IMR-90 (cell line): ENCODE results near the gene FAM193A. TPM values are rescaled to one million over a fixed set of nuclear protein-coding genes. Genes with fewer than 3 reads are reported as not detected.

Source experiments
- ATAC-seq: fragments of 200-7000 bp; cut with Tn5 transposase; 2 replicates; pipeline ENCODE4 v1.9.1; 2020; ENCODE audit warnings: low read depth, mild to moderate bottlenecking, moderate library complexity
- BruUV-seq: library from RNA; stranded (reverse); fragments of 400-500 nt; replicated peaks from 2 replicates; lab custom pipeline; 2021; lab: Mats Ljungman, UMichigan
- CTCF ChIA-PET: fragments of 300-600 bp; formaldehyde crosslinking; extraction: SDS; loops from one replicate; lab custom pipeline; 2021; ENCODE audit warnings: antibody characterized with exemption; lab: Yijun Ruan, JAX
- POLR2A ChIA-PET: fragments of 300-600 bp; sonication (Branson Sonifier 250); formaldehyde crosslinking; loops from one replicate; lab custom pipeline; 2022; ENCODE audit warnings: antibody characterized with exemption; ENCODE audit not compliant: unreplicated experiment; lab: Charles Lee
- DNase-seq: peaks from one replicate; pipeline ENCODE4 v3.0.0; 2013
- H2AFZ ChIP-seq: replicated peaks from 2 replicates; pipeline ENCODE3; 2013; ENCODE audit warnings: low read length, mild to moderate bottlenecking; ENCODE audit not compliant: poor library complexity
- H2AK5ac ChIP-seq: 2 replicates; pipeline ENCODE4 v1.6.1; 2013; ENCODE audit warnings: low read depth, low read length, inconsistent platforms
- H2AK9ac ChIP-seq: replicated peaks from 2 replicates; pipeline ENCODE3; 2013; ENCODE audit warnings: mild to moderate bottlenecking, low read depth, low read length, moderate library complexity; ENCODE audit not compliant: poor library complexity
- H2BK120ac ChIP-seq: 2 replicates; pipeline ENCODE4 v1.6.1; 2013; ENCODE audit warnings: low read depth, low read length, inconsistent platforms
- H2BK15ac ChIP-seq: 3 replicates; pipeline ENCODE4 v1.6.1; 2013; ENCODE audit warnings: low read depth, low read length, inconsistent platforms
- H2BK20ac ChIP-seq: 2 replicates; pipeline ENCODE4 v1.6.1; 2013; ENCODE audit warnings: low read depth, mild to moderate bottlenecking, inconsistent platforms, low read length, moderate library complexity
- H2BK5ac ChIP-seq: 2 replicates; pipeline ENCODE4 v1.6.1; 2013; ENCODE audit warnings: mild to moderate bottlenecking, low read depth, low read length, inconsistent platforms; ENCODE audit not compliant: poor library complexity, severe bottlenecking
- H3K14ac ChIP-seq: replicated peaks from 2 replicates; pipeline ENCODE4 v1.6.1; 2013; ENCODE audit warnings: low read depth, low read length, inconsistent platforms
- H3K18ac ChIP-seq: 2 replicates; pipeline ENCODE4 v1.6.1; 2013; ENCODE audit warnings: low read depth, low read length, control low read depth
- H3K23ac ChIP-seq: 2 replicates; pipeline ENCODE4 v1.6.1; 2013; ENCODE audit warnings: low read depth, low read length, inconsistent platforms
- H3K27ac ChIP-seq: 2 replicates; pipeline ENCODE4 v1.5.1; 2013; ENCODE audit warnings: mild to moderate bottlenecking, control low read depth, low read length; ENCODE audit not compliant: insufficient read depth
- H3K27me3 ChIP-seq: 2 replicates; pipeline ENCODE4 v1.6.1; 2013; ENCODE audit warnings: low read length; ENCODE audit not compliant: control insufficient read depth, insufficient read depth
- H3K36me3 ChIP-seq: 2 replicates; pipeline ENCODE4 v1.6.1; 2013; ENCODE audit warnings: low read length, mixed read lengths; ENCODE audit not compliant: control insufficient read depth, insufficient read depth
- H3K4ac ChIP-seq: 2 replicates; pipeline ENCODE4 v1.6.1; 2013; ENCODE audit warnings: low read depth, low read length, inconsistent platforms
- H3K4me1 ChIP-seq: 2 replicates; pipeline ENCODE4 v1.6.1; 2013; ENCODE audit warnings: low read length, mixed read lengths; ENCODE audit not compliant: control insufficient read depth, insufficient read depth
- H3K4me2 ChIP-seq: 2 replicates; pipeline ENCODE4 v1.6.1; 2013; ENCODE audit warnings: low read depth, mild to moderate bottlenecking, control low read depth, low read length, moderate library complexity
- H3K4me3 ChIP-seq: 2 replicates; pipeline ENCODE4 v1.5.1; 2013; ENCODE audit warnings: low read depth, mild to moderate bottlenecking, control low read depth, low read length, moderate library complexity; ENCODE audit not compliant: insufficient read depth
- H3K56ac ChIP-seq: 2 replicates; pipeline ENCODE4 v1.6.1; 2013; ENCODE audit warnings: low read length, inconsistent platforms; ENCODE audit not compliant: insufficient read depth; ENCODE audit errors: extremely low read depth
- H3K79me1 ChIP-seq, 2 experiments: 2 replicates each; pipeline ENCODE4 v1.6.1; 2013; ENCODE audit warnings: low read length in 2 of 2, inconsistent platforms in 1 of 2, low read depth in 1 of 2
- H3K9ac ChIP-seq: 2 replicates; pipeline ENCODE4 v1.6.1; 2013; ENCODE audit warnings: low read depth, low read length, control low read depth
- H3K9me1 ChIP-seq: 2 replicates; pipeline ENCODE4 v1.6.1; 2013; ENCODE audit warnings: low read length, inconsistent platforms; ENCODE audit not compliant: insufficient read depth
- H3K9me3 ChIP-seq: 2 replicates; pipeline ENCODE4 v1.6.1; 2013; ENCODE audit warnings: low read length; ENCODE audit not compliant: control insufficient read depth, insufficient read depth
- H4K20me1 ChIP-seq: 2 replicates; pipeline ENCODE4 v1.6.1; 2013; ENCODE audit warnings: low read length, inconsistent platforms; ENCODE audit not compliant: insufficient read depth
- H4K5ac ChIP-seq: 2 replicates; pipeline ENCODE4 v1.6.1; 2013; ENCODE audit warnings: mild to moderate bottlenecking, low read depth, low read length, control low read depth
- H4K8ac ChIP-seq, 2 experiments: 2 replicates each; pipeline ENCODE4 v1.6.1; 2013; ENCODE audit warnings: low read depth in 2 of 2, low read length in 2 of 2, control low read depth in 1 of 2, inconsistent platforms in 1 of 2
- H4K91ac ChIP-seq: 2 replicates; pipeline ENCODE4 v1.6.1; 2013; ENCODE audit warnings: low read depth, low read length, inconsistent platforms; ENCODE audit not compliant: insufficient read depth
- FOS ChIP-seq: fragments of 150-350 bp; IDR thresholded peaks from 2 replicates; pipeline ENCODE4 v1.6.1; 2016; ENCODE audit warnings: low read depth, low read length
- MAFK ChIP-seq: IDR thresholded peaks from 2 replicates; pipeline ENCODE4 v1.6.1; 2012; ENCODE audit warnings: low read depth, low read length, improper control_type of control experiment
- MXI1 ChIP-seq: IDR thresholded peaks from 2 replicates; pipeline ENCODE4 v1.6.1; 2012; ENCODE audit warnings: low read depth, mild to moderate bottlenecking, low read length, moderate library complexity, borderline replicate concordance
- NFE2L2 ChIP-seq: fragments of 150-350 bp; IDR thresholded peaks from 2 replicates; pipeline ENCODE4 v1.6.1; 2016; ENCODE audit warnings: low read depth, mild to moderate bottlenecking, low read length
- RAD21 ChIP-seq: IDR thresholded peaks from 2 replicates; pipeline ENCODE4 v1.6.1; 2012; ENCODE audit warnings: low read length, improper control_type of control experiment
- RCOR1 ChIP-seq: IDR thresholded peaks from 2 replicates; pipeline ENCODE4 v1.6.1; 2012; ENCODE audit warnings: mild to moderate bottlenecking, low read length, improper control_type of control experiment; ENCODE audit not compliant: insufficient replicate concordance
- RFX5 ChIP-seq: IDR thresholded peaks from 2 replicates; pipeline ENCODE4 v1.8.0; 2012; ENCODE audit warnings: low read depth, mild to moderate bottlenecking, low read length, moderate library complexity
- WGBS, 2 experiments: methylation state at CpG; one replicate each; pipeline versions ENCODE4 v1.1.5 to v1.1.7; 2013; ENCODE audit warnings: missing lambda C conversion rate in 2 of 2; ENCODE audit not compliant: insufficient read length in 1 of 2; ENCODE audit errors: extremely low coverage in 2 of 2; 5-methylcytosine and 5-hydroxymethylcytosine counted together
- dilution Hi-C: fragments of 300-500 bp; cut with HindIII; formaldehyde crosslinking; loops from one replicate; pipeline ENCODE4 v1.14.3; 2018; ENCODE audit warnings: low sequenced_read_pairs; ENCODE audit not compliant: unreplicated experiment
- in situ Hi-C: fragments of 300-500 bp; cut with MboI; formaldehyde crosslinking; loops from 3 replicates; pipeline ENCODE4 v1.14.3; 2019; ENCODE audit warnings: low sequenced_read_pairs, inconsistent platforms, mixed read lengths
- intact Hi-C: fragments of 100-400 bp; cut with micrococcal nuclease; formaldehyde crosslinking; loops from 2 replicates; pipeline ENCODE4 v1.10.0; 2022
- polyA plus RNA-seq, 3 experiments: library from polyadenylated mRNA; depleted of rRNA; stranded (reverse); fragments of >200 nt; gene quantifications; 2 replicates each; pipeline ENCODE4 v1.2.3, GENCODE V29; 2012; ENCODE audit warnings: low replicate concordance in 1 of 3
- total RNA-seq: library from RNA; depleted of rRNA; stranded (reverse); fragments of >200 nt; gene quantifications from 2 replicates; pipeline ENCODE4 v1.2.3, GENCODE V29; 2012
- TF ChIP-seq, protein P1 (sequence below): conservative IDR thresholded peaks from 2 replicates; pipeline ENCODE4 v1.5.1; 2012; ENCODE audit warnings: mild to moderate bottlenecking, low read depth, low read length, improper control_type of control experiment

Gene FAM193A
- total and polyA plus RNA-seq, 2 of the 4 experiments (the other 2 are of a cell fraction), result 6.8 to 11.0 TPM

DNA sequence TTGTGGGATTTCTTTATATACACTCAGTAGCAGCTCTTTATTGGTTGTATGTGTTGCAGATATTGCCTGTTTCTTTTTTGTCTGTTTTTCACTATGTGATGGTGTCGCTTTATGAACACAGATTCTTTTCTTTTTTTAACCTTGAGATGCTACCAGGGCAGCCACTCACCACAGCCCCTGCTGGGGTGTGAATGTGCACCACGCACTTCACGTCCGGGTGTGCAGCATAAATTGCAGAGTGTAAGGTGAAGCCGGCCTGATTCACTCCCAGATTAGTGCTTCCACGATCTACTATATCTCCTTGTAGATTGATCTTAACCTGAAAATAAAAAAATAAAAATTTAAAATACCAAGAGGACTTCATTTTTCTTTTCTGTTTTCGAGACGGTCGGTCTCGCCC, 71.4 kb downstream of the FAM193A start:
- peaks cover 69% of the 10 kb centered on the region for H4K20me1 ChIP-seq
- BruUV-seq, result no TSS peak
- no peak overlapping the region for H3K56ac ChIP-seq
- no peak overlapping the region for H2BK15ac ChIP-seq
- in situ Hi-C loops, result no loop called here
- POLR2A ChIA-PET, result no interaction called here
- H3K4me3 ChIP-seq, result no peak overlapping the region
- no peak overlapping the region for H2BK20ac ChIP-seq
- H3K23ac ChIP-seq, result no peak overlapping the region
- no peaks in the 10 kb centered on the region for H3K4me1 ChIP-seq
- H3K79me1 ChIP-seq, result peaks cover 13 to 72% of the 10 kb centered on the region in 2 experiments
- H3K27me3 ChIP-seq, result no peaks in the 10 kb centered on the region
- no peak overlapping the region for H2BK120ac ChIP-seq
- H2BK5ac ChIP-seq, result no peak overlapping the region
- H3K9ac ChIP-seq, result no peak overlapping the region
- 97% methylated on average over 4 of the region's 10 CpGs; no CpG with 5 or more reads in 1 of the 2 experiments for WGBS, 2 experiments
- H2AK5ac ChIP-seq, result no peak overlapping the region
- intact Hi-C loops, result no loop called here
- H3K4me2 ChIP-seq, result no peak overlapping the region
- no peaks in the 10 kb centered on the region for H3K9me3 ChIP-seq
- no peak overlapping the region for H3K27ac ChIP-seq
- no peak overlapping the region for H4K8ac ChIP-seq
- peaks cover 1% of the 10 kb centered on the region for H3K36me3 ChIP-seq
- no peak overlapping the region for H3K4ac ChIP-seq
- no peak overlapping the region for H3K14ac ChIP-seq
- TF ChIP-seq MXI1 (no peak), FOS (no peak), RFX5 (no peak), MAFK (no peak), RCOR1 (no peak), RAD21 (no peak), NFE2L2 (no peak)
- TF ChIP-seq, protein P1, sequence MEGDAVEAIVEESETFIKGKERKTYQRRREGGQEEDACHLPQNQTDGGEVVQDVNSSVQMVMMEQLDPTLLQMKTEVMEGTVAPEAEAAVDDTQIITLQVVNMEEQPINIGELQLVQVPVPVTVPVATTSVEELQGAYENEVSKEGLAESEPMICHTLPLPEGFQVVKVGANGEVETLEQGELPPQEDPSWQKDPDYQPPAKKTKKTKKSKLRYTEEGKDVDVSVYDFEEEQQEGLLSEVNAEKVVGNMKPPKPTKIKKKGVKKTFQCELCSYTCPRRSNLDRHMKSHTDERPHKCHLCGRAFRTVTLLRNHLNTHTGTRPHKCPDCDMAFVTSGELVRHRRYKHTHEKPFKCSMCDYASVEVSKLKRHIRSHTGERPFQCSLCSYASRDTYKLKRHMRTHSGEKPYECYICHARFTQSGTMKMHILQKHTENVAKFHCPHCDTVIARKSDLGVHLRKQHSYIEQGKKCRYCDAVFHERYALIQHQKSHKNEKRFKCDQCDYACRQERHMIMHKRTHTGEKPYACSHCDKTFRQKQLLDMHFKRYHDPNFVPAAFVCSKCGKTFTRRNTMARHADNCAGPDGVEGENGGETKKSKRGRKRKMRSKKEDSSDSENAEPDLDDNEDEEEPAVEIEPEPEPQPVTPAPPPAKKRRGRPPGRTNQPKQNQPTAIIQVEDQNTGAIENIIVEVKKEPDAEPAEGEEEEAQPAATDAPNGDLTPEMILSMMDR, result no peak
- no peak overlapping the region for H3K18ac ChIP-seq
- no peak overlapping the region for H4K91ac ChIP-seq
- CTCF ChIA-PET, result no interaction called here
- DNase-seq (no peak), ATAC-seq (no peak)
- H3K9me1 ChIP-seq, result peaks cover 6% of the 10 kb centered on the region
- no peak overlapping the region for H4K5ac ChIP-seq
- dilution Hi-C loops, result no loop called here
- no peak overlapping the region for H2AFZ ChIP-seq
- no peak overlapping the region for H2AK9ac ChIP-seq
